ENCODE measurements around the gene RXRG.

Gene RXRG

DNA sequence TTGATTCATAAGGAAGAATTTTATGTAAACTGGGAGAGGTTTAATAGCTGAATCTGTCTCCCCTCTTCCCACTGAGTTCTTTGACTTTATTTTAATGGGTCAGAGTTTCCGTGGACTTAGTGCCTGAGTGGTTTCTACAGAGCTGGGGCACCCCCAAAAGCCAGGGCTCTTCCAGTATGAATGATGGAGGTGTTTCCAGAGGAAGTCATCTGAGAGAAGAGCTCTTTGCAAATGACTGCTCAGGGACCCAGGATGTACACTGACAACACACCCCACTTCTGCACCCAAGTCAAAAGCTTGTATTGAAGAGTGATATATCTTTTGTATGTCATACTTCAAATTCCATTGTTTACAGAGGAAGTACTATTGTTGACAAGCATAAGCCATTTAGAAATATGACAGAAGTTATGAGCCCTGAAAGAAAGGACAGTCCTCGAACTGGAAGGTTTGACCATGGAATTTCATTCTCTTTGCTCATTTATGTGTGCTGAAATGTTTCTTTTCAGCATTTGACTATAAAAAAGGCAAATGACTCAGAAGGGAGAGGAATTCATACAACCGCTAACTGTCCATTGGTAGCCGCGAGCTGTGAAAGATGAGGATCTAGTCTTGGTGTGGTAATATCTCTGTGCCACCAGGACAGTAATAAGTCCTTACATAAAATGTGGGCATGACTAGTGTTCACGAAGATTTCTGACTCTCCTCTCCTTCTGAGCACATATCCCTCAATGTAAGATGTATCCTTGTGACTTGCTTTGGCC, 63.0 kb downstream of the RXRG start:
- TF ChIP-seq, protein P1, sequence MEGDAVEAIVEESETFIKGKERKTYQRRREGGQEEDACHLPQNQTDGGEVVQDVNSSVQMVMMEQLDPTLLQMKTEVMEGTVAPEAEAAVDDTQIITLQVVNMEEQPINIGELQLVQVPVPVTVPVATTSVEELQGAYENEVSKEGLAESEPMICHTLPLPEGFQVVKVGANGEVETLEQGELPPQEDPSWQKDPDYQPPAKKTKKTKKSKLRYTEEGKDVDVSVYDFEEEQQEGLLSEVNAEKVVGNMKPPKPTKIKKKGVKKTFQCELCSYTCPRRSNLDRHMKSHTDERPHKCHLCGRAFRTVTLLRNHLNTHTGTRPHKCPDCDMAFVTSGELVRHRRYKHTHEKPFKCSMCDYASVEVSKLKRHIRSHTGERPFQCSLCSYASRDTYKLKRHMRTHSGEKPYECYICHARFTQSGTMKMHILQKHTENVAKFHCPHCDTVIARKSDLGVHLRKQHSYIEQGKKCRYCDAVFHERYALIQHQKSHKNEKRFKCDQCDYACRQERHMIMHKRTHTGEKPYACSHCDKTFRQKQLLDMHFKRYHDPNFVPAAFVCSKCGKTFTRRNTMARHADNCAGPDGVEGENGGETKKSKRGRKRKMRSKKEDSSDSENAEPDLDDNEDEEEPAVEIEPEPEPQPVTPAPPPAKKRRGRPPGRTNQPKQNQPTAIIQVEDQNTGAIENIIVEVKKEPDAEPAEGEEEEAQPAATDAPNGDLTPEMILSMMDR (IDR thresholded peaks at IDR 0.05; ENCODE audit: low read depth, low read length, missing control alignments): no peak

DNA sequence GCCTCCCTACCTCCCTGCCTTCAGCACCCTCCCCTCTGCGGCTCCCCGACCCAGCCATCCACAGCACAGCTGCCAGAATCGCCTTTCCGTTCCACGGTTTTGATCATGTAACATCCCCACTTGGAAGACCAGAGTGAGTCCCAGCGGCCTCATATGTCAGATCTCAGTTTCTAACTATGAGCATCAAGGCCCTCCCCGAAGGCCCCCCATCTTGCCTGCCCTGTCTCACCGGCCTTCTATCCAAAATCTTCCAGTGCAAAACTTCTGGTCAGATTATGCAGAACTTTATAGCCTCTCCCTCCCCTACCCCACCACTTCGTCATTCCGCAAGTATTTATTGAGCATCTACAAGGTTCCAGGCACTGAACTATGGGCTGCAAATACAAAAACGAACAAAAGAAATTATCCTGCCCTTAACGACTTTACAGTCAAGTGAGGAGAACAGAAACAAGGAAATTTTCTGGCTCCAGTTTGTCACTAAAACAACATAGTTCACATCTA, 68.1 kb downstream of the RXRG start:
- peak overlapping the region; percentile 25 for H3K4me3 ChIP-seq (replicated peaks; ENCODE audit: low read depth, low read length)
- TF ChIP-seq, protein P1 (IDR thresholded peaks at IDR 0.05; ENCODE audit: low read depth, low read length, missing control alignments): no peak
- DNase-seq (ENCODE audit: extremely low read depth, low read depth): no peak

More for the DNA sequence above, 63.0 kb downstream of the RXRG start:
- H3K4me3 ChIP-seq (replicated peaks; ENCODE audit: low read depth, low read length): no peak overlapping the region
- no peak for DNase-seq (ENCODE audit: extremely low read depth, low read depth)

GRCh38 chr1:165376041-165376810, 68.7 kb downstream of the RXRG start:
- DNase-seq (ENCODE audit: extremely low read depth, low read depth): peak; percentile 50
- H3K4me3 ChIP-seq (replicated peaks; ENCODE audit: low read depth, low read length): peak overlapping the region; percentile 25
- TF ChIP-seq, protein P1 (IDR thresholded peaks at IDR 0.05; ENCODE audit: low read depth, low read length, missing control alignments): no peak

DNA sequence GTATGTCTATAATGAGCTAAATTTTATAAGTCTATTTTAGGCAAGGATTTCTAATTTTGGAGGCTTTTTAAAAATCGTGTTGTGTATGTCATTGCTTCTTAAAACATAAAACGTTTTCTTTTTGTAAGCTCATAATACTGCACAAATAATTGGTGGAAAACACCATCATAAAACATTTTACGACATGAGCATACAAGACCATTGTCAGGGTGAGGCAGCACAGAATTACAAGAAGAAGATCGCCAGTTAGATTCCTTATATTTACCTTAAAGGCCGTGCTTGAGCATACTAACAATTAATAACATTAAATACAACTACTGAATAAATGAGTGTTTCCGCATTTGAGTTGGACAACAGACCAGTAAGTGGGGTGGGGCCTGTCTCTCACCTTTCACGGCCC, 69.3 kb downstream of the RXRG start:
- DNase-seq (ENCODE audit: extremely low read depth, low read depth): no peak
- peak overlapping the region; percentile 25 for H3K4me3 ChIP-seq (replicated peaks; ENCODE audit: low read depth, low read length)
- TF ChIP-seq, protein P1 (IDR thresholded peaks at IDR 0.05; ENCODE audit: low read depth, low read length, missing control alignments): no peak

GRCh38 chr1:165371588-165372225, 73.2 kb downstream of the RXRG start:
- DNase-seq (ENCODE audit: extremely low read depth, low read depth): no peak
- TF ChIP-seq, protein P1 (IDR thresholded peaks at IDR 0.05; ENCODE audit: low read depth, low read length, missing control alignments): no peak
- no peak overlapping the region for H3K4me3 ChIP-seq (replicated peaks; ENCODE audit: low read depth, low read length)

DNA sequence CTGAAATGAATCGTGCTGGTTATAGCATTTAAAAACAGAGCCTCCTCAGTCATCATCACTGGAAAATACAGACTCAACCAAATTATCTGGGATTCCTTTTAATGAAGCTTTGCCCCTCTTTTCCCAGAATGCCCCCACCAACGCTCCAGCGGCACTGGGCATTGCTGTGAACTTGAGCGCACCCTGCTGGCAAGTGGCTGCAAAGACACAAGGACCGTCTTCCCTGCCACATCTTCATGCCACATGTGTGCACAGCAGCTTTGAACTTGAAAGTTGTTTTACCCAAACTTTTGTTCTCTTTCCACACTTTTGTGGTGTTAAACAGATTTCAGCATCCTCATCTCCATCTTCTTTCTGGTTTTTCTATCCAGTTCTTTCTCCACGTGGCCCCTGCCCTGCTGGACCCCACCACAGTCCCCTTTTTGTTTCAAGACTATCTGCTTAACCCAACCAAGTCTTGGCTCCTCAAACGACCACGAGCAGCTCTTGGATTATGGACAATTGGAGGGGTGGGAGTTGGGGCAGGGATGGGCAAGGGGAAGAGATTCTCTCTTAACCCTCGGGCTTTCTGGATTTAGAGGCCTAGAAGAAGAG, 75.6 kb downstream of the RXRG start:
- DNase-seq (ENCODE audit: extremely low read depth, low read depth): peak; percentile 27
- TF ChIP-seq, protein P1 (IDR thresholded peaks at IDR 0.05; ENCODE audit: low read depth, low read length, missing control alignments): peak; percentile 86

More for the DNA sequence above, 75.6 kb downstream of the RXRG start:
- no peak overlapping the region for H3K4me3 ChIP-seq (replicated peaks; ENCODE audit: low read depth, low read length)
